Peyer's patch (tissue), 4 donors: Measurements from ENCODE around the gene APBA1. TPM values are rescaled to one million over a fixed set of nuclear protein-coding genes. Genes with fewer than 3 reads are reported as not detected.

ENCODE experiments used
- DNase-seq, 3 donors: peaks; one replicate each; pipeline ENCODE4 v3.0.0-alpha.2; 2017 to 2019
- H3K27ac ChIP-seq, 4 donors: fragments of 200-600 bp; sonication (generic); one replicate each; pipeline ENCODE4 v1.5.1; 2016 to 2019
- H3K27me3 ChIP-seq, 2 donors: fragments of 200-600 bp; sonication (generic); one replicate each; pipeline ENCODE4 v1.5.1; 2019
- H3K36me3 ChIP-seq, 3 donors: fragments of 200-600 bp; sonication (generic); one replicate each; pipeline ENCODE4 v1.5.1; 2016 to 2019
- H3K4me1 ChIP-seq, 4 donors: fragments of 200-600 bp; sonication (generic); one replicate each; pipeline ENCODE4 v1.5.1; 2016 to 2019
- H3K4me3 ChIP-seq, 4 donors: fragments of 200-600 bp; sonication (generic); 1 replicate in 3 of 4; 2 replicates in 1 of 4; pipeline ENCODE4 v1.5.1; 2016 to 2019; ENCODE audit warnings: mild to moderate bottlenecking in 1 of 4
- H3K9me3 ChIP-seq, 4 donors: fragments of 200-600 bp; sonication (generic); one replicate each; pipeline ENCODE4 v1.5.1; 2016 to 2019; ENCODE audit warnings: mild to moderate bottlenecking in 1 of 4
- CTCF ChIP-seq, 6 experiments: fragments of 450-650 bp in 4 of 6; fragments of 200-600 bp in 2 of 6; sonication (generic) in 1 of 6; IDR thresholded peaks; one replicate each; pipeline ENCODE4 v1.5.1; 2017 to 2019; ENCODE audit warnings: antibody characterized with exemption in 6 of 6, mild to moderate bottlenecking in 3 of 6, moderate library complexity in 1 of 6
- POLR2A ChIP-seq, 2 donors: fragments of 450-650 bp; IDR thresholded peaks; one replicate each; pipeline ENCODE4 v1.5.1; 2017; ENCODE audit warnings: antibody characterized with exemption in 2 of 2, mild to moderate bottlenecking in 2 of 2, moderate library complexity in 2 of 2
- total RNA-seq, 4 donors: library from RNA; depleted of rRNA; stranded (reverse); fragments of >200 nt; gene quantifications; one replicate each; pipeline ENCODE4 v1.1.0, GENCODE V29; 2016

The APBA1 gene
- total RNA-seq, 4 donors from 2014 or later = 0.88 to 14.9 (median 3.9) TPM

GRCh38 chr9:69658987-69659675 is 13.0 kb downstream of the APBA1 start:
- no peak for TF ChIP-seq POLR2A (IDR thresholded peaks at IDR 0.05)
- Histone ChIP-seq H3K9me3 (no peaks in the 10 kb centered on the region), H3K36me3 (no peaks in the 10 kb centered on the region), H3K4me1 (no peaks in the 10 kb centered on the region), H3K27ac (no peak overlapping the region), H3K4me3 (no peak overlapping the region), H3K27me3 (no peaks in the 10 kb centered on the region)
- no peak for DNase-seq

- TF ChIP-seq CTCF (IDR thresholded peaks at IDR 0.05) (no peak), POLR2A (IDR thresholded peaks at IDR 0.05) (no peak)
- Histone ChIP-seq H3K27ac (no peak overlapping the region), H3K4me3 (no peak overlapping the region), H3K4me1 (no peaks in the 10 kb centered on the region), H3K27me3 (no peaks in the 10 kb centered on the region), H3K36me3 (no peaks in the 10 kb centered on the region), H3K9me3 (no peaks in the 10 kb centered on the region)
- no peak for DNase-seq
Measured at GRCh38 chr9:69657269-69657668, 14.9 kb downstream of the APBA1 start.

- no peaks in the 10 kb centered on the region for H3K27me3 ChIP-seq
- no peak overlapping the region for H3K4me3 ChIP-seq
- DNase-seq = no peak
- H3K36me3 ChIP-seq = no peaks in the 10 kb centered on the region
- TF ChIP-seq CTCF (IDR thresholded peaks at IDR 0.05) (no peak), POLR2A (IDR thresholded peaks at IDR 0.05) (no peak)
- no peaks in the 10 kb centered on the region for H3K4me1 ChIP-seq
- H3K9me3 ChIP-seq = no peaks in the 10 kb centered on the region
- H3K27ac ChIP-seq = no peak overlapping the region
Measured at GRCh38 chr9:69655065-69655464, 17.1 kb downstream of the APBA1 start.

GRCh38 chr9:69653261-69653660 is 18.9 kb downstream of the APBA1 start:
- DNase-seq = no peak
- no peak overlapping the region for H3K4me3 ChIP-seq
- H3K4me1 ChIP-seq = no peaks in the 10 kb centered on the region
- TF ChIP-seq CTCF (IDR thresholded peaks at IDR 0.05) (no peak), POLR2A (IDR thresholded peaks at IDR 0.05) (no peak)
- no peaks in the 10 kb centered on the region for H3K36me3 ChIP-seq
- no peak overlapping the region for H3K27ac ChIP-seq
- no peaks in the 10 kb centered on the region for H3K9me3 ChIP-seq
- no peaks in the 10 kb centered on the region for H3K27me3 ChIP-seq

- Histone ChIP-seq H3K4me1 (no peaks in the 10 kb centered on the region), H3K4me3 (no peak overlapping the region), H3K27me3 (no peaks in the 10 kb centered on the region), H3K9me3 (no peaks in the 10 kb centered on the region), H3K27ac (no peak overlapping the region), H3K36me3 (no peaks in the 10 kb centered on the region)
- TF ChIP-seq CTCF (IDR thresholded peaks at IDR 0.05) (no peak), POLR2A (IDR thresholded peaks at IDR 0.05) (no peak)
- DNase-seq = no peak
Measured at GRCh38 chr9:69649566-69650250, 22.5 kb downstream of the APBA1 start.

- H3K9me3 ChIP-seq = no peaks in the 10 kb centered on the region
- DNase-seq = no peak
- no peak for TF ChIP-seq CTCF (IDR thresholded peaks at IDR 0.05)
- no peak for TF ChIP-seq POLR2A (IDR thresholded peaks at IDR 0.05)
- no peak overlapping the region for H3K27ac ChIP-seq
- no peaks in the 10 kb centered on the region for H3K36me3 ChIP-seq
- no peak overlapping the region for H3K4me3 ChIP-seq
- H3K4me1 ChIP-seq = no peaks in the 10 kb centered on the region
- no peaks in the 10 kb centered on the region for H3K27me3 ChIP-seq
Measured at GRCh38 chr9:69647804-69648203, 24.4 kb downstream of the APBA1 start.
